ENCODE measurements around the gene DAAM2.
A peak's percentile ranks its signal among the peaks of the same experiment; 100 is the strongest.

GRCh38 chr6:39865011-39865888 is 73.1 kb downstream of the DAAM2 start:
- TF ChIP-seq CTCF (IDR thresholded peaks at IDR 0.05; ENCODE audit: extremely low read depth in 1 of 2, insufficient read depth in 1 of 2, low read depth in 1 of 2, low read length in 2 of 2) (peak; percentile 80 to 81), POLR2A (IDR thresholded peaks at IDR 0.05; ENCODE audit: low read depth, low read length) (no peak), EZH2 (IDR thresholded peaks at IDR 0.05; ENCODE audit: borderline replicate concordance, low read depth, low read length, severe bottlenecking) (no peak), FOS (IDR thresholded peaks at IDR 0.05; ENCODE audit: borderline replicate concordance, insufficient read depth, low read length) (no peak), POLR2AphosphoS5 (IDR thresholded peaks at IDR 0.05; ENCODE audit: insufficient read depth, low read depth, low read length) (no peak)
